ENCODE data around the gene ECHDC3. TPM values are rescaled to one million over a fixed set of nuclear protein-coding genes. Genes with fewer than 3 reads are reported as not detected.

The ECHDC3 gene
- total RNA-seq, 1 donor from 2014 or later, result 161 TPM

DNA sequence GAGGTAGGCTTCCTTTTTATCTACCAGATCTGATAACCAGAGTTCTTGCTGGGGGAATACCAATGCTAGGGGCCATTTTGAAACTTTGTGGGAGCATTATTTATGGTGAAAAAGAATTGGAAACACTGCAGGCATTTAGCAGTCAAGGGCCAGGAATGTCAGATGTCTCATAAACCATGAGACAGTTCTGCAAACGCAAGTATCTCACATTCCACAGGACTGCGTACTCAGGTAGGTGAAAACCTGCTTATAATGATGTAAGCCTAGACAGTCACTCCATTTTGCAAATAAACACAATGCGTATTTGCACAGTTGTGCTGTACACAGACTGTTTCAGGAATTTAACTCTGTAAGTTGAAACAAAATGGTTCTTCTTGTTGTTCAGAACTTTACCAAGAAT, 33.9 kb downstream of the ECHDC3 start:
- no peak for DNase-seq (ENCODE audit: low spot score)

DNA sequence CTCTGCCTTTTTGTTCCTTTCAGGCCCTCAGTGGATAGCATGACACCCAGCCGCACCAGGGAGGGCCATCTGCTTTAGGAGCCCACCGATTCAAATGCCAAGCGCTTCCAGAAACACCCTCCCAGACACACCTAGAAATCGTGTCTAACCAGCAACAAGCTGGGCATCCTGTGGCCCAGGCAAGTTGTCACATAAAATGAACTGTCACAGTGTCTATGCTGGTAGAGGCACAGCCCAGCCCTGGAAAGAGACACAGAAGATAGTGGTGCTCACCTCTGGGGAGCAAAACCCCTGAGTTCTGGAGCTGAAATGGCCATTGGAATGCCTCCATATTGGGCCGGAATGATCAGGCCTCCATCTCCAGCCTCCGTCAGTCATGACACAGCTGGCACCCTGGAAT, 38.9 kb downstream of the ECHDC3 start:
- no peak for DNase-seq (ENCODE audit: low spot score)

DNA sequence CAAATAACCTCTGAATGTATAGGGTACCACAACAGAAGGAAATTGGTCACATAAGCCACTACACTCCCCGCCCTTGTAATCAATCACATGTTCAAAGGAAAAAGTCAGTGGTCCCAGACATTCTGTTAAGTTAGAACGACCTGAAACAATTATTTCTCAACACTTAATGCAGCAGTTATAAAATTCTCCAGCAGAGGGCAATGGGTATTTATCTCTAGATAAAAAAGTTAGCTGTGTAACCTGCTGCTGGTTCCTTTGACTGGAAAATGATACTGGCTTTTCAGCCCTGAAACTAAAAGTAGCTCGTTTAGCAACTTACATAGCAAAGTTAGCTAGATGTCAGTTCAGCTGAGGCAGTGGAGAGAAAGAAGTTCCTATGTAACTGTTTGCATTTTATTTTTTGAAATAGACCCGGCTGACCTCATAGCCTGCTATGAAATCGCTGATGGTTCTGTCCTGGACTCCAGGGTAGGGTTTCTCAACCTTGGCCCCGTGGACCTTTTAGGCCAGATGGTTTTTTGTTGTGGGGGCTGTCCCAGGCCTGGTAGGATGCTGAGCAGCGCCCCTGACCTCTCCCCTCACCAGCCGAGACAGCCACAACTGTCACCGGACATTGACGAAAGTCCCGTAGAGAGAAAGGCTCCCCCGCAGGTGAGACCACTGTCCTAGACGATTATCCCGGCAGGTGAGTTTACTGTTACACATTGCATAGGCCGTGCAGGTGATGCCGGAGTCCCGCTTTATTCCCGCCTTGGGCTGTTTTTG, 40.8 kb downstream of the ECHDC3 start:
- no peak for DNase-seq (ENCODE audit: low spot score)

DNA sequence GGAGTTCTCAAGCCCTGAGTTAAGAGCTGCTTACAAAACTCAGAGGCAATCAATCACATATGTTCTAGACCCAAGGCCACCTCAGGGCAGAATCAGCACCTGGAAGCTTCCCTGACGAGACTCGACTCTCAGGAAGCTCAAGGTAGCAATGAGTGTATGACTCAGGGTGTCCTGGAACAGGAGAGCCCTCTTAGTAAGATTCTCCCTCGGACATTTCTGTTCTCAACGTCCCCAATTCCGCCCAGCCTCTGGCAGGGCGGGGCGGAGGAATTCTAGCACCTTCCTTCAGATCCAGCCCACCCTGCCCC, 41.3 kb downstream of the ECHDC3 start:
- DNase-seq (ENCODE audit: low spot score), result no peak

DNA sequence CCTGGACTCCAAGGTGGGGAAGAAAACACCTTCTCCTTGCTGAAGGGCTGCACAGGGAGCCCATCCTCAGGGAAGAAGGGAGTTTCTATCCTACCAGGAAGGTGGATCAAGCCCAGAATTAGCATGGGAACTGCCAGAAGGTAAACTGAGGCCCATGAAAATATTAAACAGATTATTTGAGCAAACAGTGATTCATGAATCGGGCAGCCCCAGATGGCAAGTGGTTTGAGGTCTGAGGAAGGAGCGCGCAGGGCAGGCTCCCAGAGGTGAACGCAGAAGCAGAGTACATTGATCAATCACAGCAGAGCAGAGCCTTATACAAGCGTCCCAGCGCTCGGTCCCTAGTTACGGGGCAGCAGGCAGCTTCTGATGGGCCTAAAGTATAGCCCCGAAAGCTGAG, 45.2 kb downstream of the ECHDC3 start:
- DNase-seq (ENCODE audit: low spot score), result no peak

DNA sequence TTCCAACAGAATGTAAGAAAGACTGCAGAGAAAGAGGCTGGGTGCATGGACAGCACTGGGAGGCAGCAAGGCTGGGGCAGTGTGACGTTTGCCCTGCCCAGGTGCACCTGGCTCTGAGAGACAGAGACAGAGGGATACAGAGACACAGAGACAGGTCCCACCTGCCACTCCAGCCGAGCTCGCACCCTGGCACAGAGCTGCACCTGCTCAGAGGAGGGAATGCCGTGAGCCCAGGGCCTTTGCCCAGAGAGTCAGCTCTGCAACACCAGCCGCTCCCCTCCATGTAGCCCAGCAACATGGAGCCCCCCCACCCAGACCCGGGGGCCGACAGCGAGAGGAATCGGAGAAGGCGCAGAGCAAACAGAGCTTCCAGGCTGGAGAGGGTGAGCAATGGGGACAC, 45.7 kb downstream of the ECHDC3 start:
- no peak for DNase-seq (ENCODE audit: low spot score)

DNA sequence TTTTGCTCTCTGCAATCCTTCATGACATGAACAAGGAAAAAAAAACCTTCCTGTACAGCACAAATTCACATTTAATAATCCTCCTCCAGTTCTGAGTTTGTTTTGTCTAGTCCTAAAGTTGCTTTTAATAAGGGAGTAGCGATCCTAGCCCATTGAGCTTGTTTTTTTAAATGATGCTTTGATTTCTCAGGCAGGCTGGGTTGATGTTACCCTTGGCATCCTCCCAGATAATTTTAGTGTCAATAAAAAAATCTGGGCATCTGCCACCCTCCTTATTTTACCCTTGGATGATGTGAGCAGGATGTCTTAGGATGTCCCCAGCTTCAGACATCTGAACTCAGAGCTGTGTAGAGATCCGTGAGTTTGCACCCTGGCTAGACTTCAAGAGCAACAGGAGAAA, 47.1 kb downstream of the ECHDC3 start:
- DNase-seq (ENCODE audit: low spot score), result no peak

DNA sequence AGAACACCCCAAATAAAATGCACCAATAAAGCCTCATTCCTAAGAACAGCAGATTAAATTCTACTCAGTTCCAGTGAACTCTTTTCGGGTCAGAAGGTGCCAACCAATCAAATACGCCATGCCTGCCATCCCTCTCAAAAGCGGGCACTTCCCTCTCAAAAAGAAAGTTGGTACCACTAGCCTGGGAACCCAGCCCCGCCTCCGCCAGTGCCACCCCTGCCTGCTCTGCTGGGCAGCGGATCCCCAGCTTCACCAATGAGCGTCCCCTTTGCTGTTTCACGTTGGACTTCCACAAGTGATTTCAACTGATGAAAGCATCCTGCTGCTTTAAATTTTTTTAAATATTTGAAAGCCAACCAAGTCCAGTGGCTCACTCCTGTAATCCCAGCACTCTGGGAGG, 47.8 kb downstream of the ECHDC3 start:
- no peak for DNase-seq (ENCODE audit: low spot score)

DNA sequence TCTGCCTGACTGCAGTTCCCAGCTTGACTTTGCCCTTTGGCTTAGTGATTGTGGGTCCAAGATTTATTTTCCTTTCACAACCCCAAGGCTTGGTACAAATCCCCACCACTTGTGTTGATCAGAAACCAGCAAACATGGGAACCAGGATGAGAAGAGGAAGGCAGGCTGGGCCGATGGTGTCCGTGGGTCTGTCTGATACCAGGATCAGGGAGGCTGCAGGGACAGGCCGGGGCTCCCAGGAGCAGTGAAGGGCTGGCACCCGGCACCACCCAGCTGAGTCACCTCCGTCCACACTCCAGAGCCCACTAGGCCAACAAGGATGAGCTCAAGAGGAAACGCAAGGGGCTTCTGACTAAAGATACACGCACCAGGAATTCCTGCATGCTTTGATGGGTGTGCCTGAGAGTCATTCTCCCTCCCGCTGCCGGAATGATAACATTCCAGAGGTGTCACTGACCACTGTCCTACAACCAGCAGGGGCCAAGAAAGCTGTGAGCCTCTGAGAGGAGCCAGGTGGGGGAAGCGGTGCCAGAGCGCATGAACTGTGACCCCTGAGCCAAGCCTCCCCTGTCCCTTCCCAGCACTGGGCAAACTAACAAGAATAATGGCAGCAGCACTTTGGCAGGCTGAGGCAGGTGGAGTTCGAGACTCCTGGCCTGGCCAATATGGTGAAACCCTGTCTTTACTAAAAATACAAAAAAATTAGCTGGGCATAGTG, 51.7 kb downstream of the ECHDC3 start:
- DNase-seq (ENCODE audit: low spot score), result no peak

DNA sequence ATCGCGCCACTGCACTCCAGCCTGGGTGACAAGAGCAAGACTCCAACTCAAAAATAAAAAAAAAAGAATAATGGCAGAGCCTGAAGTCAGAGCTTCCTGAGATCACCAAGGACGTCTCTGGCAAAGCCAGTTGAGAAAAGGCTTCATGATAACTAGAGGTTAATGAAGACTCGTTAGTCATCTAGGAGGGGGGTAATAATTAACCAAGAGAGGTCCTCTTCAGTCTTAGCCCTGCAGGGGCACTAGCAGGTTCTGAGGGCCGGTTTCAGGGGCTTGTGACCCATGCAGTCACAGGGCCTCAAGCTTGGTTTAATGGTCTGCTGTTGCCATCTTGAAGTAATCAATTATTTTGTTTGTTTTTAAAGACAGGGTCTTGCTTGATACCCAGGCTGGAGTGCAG, 52.4 kb downstream of the ECHDC3 start:
- no peak for DNase-seq (ENCODE audit: low spot score)

DNA sequence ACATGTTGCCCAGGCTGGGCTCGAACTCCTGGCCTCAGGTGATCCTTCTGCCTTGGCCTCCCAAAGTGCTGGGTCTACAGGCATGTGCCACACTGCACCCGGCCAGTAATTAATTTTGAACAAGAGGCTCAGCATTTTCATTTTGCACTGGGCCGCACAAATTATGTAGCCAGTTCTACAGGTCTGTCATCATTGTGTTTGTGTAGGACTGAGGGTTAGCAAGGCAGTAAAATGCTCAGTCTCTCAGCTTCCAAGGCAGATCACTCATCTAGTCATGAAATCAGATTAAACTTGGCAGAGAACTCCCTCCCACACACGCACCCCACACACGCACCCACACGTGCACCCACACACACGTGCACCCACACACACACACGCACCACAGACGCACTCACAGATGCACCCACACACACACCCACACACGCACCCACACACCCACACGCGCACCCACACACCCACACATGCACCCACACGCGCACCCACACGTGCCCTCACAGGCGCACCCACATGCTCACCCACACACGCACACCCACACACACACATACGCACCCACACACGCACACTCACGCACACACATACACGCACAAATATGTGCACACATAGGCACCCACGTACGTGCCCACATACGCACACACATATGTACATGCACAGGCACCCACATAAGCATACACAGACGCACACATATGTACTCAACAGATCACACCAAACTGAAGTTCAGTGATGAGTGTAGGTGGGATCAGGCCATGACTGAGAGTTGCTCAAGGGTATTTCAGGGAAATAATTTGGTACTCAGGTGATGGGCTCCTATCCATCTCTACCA, 53.1 kb downstream of the ECHDC3 start:
- no peak for DNase-seq (ENCODE audit: low spot score)

DNA sequence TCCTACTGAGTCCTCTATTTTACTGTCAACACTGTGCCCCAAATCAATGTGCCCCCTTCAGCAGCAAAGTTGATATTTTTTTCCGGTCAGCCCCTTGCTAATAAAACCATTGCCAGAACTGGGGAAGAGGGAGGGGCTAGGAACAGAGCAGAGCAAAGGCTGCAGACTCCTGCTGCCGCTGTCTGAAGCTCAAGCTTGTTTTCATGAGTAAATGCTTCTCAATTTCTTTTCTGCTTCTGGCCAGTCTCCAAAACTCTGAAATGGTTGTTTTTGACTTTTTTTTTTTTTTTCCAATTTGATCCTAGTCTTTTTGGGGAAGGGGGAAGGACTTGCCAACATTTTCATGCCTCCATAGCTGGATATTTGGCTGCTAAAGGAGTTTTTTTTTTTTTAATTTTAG, 54.3 kb downstream of the ECHDC3 start:
- no peak for DNase-seq (ENCODE audit: low spot score)

DNA sequence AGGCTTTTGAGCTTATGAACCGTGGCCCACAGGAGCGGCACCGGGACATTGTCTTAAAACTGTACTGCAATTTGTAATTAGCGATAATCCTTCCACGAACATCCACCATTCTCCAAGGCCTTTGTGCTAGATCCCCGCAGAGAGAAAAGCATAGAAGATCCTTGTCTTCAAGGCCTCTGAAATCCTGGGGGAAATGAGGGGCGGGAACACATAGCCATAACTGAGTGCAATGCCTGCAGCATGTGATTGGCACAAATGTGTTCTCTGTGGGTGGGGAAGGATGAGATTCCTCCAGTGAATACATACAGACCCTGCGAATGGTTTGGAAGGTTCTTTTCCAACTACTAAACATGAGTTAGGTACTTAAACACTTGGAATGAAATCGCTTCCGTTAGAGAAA, 55.1 kb downstream of the ECHDC3 start:
- no peak for DNase-seq (ENCODE audit: low spot score)

DNA sequence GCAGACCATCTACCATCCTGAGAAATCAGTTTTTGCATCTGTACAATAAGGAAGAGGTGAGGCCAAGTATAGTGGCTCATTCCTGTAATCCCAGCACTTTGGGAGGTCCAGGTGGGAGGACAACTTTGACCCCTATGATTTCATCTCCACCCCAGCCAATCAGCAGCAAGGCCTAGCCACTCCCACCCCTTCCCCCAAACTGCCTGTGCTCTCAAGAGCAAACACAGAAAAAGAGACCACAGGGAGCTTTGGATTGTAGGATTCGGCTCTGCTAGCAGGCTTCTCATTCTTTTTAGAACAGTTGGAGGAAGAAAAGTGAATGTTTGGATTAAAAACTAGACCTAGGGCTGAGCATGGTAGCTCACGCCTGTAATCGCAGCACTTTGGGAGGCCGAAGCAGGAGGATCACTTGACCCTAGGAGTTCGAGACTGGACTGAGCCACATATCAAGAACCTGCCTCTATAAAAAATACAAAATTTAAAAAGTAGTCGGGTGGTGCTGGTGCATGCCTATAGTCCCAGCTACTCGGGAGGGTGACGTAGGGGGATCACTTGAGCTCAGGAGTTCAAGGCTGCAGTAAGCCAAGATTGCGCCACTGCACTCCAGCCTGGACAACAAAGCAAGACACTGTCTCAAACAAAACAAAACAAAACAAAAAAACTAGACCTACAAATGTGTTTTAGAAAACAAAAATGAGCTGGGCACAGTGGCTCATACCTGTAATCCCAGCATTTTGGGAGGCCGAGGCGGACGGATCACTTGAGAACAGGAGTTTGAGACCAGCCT, 55.9 kb downstream of the ECHDC3 start:
- no peak for DNase-seq (ENCODE audit: low spot score)

DNA sequence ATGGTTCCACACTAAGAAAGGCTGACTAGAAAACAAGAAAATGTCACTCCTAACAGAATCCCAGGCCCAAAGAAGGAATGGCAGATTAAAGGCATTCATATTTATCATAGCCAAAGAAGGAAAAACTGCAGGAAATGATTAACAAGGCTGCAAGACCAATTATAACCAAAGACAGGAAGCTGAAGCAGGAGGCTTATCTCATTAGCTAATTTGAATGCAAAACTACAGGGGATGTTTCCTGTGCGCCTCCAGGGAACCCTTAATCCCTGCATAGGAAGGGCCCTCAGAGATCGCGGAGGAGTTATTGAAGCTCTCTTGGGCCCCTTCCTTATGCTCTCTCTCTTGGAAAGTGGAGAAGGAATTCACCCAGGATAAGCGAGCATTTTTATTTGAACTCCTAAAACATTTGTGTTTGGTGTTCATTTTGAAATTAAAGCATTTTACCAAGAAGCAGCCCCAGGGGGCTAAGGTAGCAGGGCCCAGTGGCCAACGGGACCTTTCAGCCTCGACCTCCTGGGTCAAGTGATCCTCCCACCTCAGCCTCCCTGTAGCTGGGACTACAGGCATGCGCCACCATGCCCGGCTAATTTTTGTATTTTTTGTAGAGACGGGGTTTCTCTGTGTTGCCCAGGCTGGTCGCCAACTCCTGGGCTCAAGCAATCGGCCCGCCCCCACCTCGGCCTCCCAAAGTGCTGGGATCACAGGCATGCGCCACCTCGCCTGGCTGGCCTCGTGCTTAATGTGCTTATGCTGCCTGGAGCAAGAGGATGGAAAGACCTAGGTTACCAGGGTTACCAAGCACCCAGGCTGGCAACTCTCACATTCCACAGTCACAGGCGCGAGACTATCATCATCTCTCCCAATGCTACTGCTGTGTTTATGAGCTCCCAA, 56.9 kb downstream of the ECHDC3 start:
- DNase-seq (ENCODE audit: low spot score), result no peak

DNA sequence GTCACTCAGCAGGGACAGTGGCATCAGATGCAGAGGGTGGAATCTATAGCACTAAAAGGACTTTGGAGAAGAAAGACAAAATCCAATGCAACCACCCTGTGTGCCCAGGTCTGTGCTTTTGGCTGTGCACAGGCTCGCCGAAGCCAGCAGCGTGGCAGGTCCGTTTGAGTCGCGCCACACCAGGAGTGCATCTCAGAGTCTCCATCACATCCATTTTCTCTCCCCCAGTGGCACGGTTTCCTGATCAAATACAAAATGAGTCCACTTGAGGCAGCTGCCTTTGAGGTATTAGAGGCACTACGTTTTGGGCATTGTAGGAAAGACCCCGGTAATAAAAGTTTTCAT, 57.5 kb downstream of the ECHDC3 start:
- DNase-seq (ENCODE audit: low spot score), result peak; percentile 41

DNA sequence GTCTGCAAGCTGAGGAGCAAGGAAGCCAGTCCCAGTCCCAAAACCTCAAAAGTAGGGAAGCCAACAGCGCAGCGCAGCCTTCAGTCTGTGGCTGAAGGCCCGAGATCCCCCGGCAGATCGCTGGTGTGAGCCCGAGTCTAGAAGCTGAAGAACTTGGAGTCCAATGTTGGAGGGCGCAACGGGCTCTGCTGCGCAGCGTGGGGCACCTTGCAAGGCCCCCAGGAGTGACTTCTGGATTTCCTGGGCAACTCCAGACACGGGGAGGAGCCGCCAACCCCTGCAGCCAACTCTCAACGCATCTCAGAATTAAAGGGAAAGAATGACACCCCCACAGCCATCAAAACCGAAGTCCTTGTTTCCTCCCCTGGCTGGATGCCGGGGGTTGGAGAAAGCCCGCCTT, 62.2 kb downstream of the ECHDC3 start:
- no peak for DNase-seq (ENCODE audit: low spot score)

DNA sequence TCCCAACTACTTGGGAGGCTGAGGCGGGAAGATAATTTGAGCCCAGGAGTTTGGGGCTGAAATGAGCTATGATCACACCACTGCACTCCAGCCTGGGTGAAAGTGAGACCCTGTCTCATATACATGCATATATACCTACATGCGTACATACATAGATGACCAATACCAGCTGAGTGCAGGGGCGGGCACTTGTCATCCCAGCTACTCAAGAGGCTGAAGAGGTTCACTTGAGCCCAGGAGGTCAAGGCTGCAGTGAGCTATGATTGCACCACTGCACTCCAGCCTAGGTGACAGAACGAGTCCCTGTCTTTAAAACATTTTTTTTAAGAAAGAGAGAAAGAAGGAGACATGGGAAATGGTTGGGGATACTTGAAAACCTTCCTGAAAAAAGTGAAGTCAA, 63.6 kb downstream of the ECHDC3 start:
- DNase-seq (ENCODE audit: low spot score), result no peak

DNA sequence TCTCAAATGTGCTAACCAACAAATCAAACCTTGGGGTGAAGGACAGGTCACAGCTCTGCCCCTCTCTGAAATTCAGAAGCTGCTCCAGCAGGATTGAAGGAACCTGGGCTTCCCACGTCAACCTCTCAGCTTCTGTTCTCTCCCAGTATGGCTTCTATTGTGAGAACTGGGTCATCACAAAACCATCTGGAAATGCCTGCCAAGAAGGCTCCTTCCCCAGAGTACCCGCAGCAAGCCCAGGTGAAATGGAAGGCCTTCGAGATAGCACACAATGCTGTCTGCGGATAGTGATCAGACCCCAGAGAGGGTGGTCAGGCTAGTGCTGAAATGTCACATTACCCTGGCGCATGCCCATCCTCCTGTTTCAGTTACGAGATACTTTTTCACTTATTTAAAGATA, 64.5 kb downstream of the ECHDC3 start:
- DNase-seq (ENCODE audit: low spot score), result peak; percentile 33

DNA sequence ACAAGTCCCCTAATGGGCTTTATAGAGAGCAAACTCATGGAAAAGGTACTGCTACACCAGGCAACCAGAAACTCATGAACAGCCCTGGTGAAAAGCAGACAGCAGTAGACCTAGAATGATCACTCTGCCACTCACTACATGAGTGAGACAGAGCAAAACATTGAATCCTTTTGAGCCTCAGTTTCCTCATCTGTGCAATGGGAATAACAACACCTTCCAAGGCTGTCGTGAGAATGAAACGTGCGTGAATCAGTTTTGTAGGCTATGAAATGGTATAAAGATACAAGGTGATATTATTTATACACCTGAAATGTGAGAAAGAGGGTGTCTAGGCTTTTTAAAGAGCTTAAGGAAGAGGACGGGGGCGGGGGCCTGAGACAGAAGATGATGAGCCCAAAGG, 66.6 kb downstream of the ECHDC3 start:
- no peak for DNase-seq (ENCODE audit: low spot score)

DNA sequence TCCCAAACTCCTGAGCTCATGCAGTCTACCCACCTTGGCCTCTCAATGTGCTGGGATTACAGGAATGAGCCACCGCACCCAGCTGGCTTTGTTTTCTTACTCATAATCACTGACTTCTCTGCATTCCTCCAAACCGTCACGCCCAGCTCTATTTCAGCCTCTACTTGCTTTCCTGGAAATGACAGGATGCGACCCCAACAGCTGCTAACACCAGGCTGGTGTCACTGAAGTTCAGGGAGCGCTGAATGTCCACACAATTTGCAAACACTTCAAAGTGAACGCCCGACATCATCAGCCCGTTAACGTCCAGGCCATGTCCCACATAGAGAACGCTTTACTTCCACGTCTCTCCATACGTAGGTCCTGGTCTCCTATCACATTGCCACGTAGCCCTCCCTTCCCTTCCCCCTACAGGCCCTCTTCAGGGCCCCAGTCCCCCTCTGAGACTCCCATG, 68.2 kb downstream of the ECHDC3 start:
- DNase-seq (ENCODE audit: low spot score), result no peak
